Breast epithelium (tissue), 3 donors: ENCODE measurements around the gene CNTNAP2.

Source experiments
- CTCF ChIP-seq, 3 donors: fragments of 450-650 bp; IDR thresholded peaks; one replicate each; pipeline ENCODE4 v1.5.1; 2016 to 2017; ENCODE audit warnings: antibody characterized with exemption in 3 of 3, mild to moderate bottlenecking in 3 of 3, moderate library complexity in 3 of 3
- POLR2A ChIP-seq: fragments of 450-650 bp; IDR thresholded peaks from one replicate; pipeline ENCODE4 v1.6.1; 2016; ENCODE audit warnings: antibody characterized with exemption, mild to moderate bottlenecking, moderate library complexity

- TF ChIP-seq CTCF (IDR thresholded peaks at IDR 0.05) (no peak), POLR2A (no peak)
These were observed 943.5 kb downstream of the CNTNAP2 start for GRCh38 chr7:147060070-147060469.
